Measurements from ENCODE around the gene ACADM. TPM values are rescaled to one million over a fixed set of nuclear protein-coding genes. Genes with fewer than 3 reads are reported as not detected.
"Not testable (repeated sequence)": the region's sequence is repeated elsewhere in the genome, so short reads cannot be mapped to it uniquely, and the experiment has no call there.

Gene ACADM
- total RNA-seq, 4 donors from 2014 or later, result 22.9 to 51.1 (median 41.2) TPM

DNA sequence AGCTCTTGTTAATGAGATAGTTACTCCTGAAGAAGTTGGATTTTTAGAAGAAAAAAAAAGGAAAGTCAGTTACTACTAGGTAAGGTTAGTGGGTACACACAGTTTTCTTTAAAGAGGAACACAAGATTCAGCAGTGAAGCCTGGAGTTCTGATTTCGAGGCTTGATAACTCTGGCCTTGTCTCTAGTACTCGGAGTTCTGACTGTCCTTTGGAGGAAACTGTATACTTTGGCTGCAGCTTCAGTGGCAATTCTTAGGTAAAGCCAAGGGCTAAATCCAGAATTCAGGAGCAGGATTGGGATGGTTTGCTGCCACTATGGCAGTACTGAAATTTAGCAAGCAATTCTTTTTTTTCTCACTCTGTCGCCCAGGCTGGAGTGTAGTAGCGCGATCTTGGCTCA, 9.2 kb downstream of the ACADM start:
- Histone ChIP-seq H3K9me3 (no peaks in the 10 kb centered on the region), H3K36me3 (peaks cover 6 to 68% (median 9%) of the 10 kb centered on the region in 3 donors), H3K27ac (no peak overlapping the region), H3K4me1 (no peaks in the 10 kb centered on the region), H3K27me3 (no peaks in the 10 kb centered on the region), H3K4me3 (no peak overlapping the region)
- WGBS, 2 donors, result 96 to 97% methylated on average over 5 of the region's 5 CpGs
- no peak for DNase-seq (ENCODE audit: low spot score in 2 of 2)
- TF ChIP-seq, protein P1, sequence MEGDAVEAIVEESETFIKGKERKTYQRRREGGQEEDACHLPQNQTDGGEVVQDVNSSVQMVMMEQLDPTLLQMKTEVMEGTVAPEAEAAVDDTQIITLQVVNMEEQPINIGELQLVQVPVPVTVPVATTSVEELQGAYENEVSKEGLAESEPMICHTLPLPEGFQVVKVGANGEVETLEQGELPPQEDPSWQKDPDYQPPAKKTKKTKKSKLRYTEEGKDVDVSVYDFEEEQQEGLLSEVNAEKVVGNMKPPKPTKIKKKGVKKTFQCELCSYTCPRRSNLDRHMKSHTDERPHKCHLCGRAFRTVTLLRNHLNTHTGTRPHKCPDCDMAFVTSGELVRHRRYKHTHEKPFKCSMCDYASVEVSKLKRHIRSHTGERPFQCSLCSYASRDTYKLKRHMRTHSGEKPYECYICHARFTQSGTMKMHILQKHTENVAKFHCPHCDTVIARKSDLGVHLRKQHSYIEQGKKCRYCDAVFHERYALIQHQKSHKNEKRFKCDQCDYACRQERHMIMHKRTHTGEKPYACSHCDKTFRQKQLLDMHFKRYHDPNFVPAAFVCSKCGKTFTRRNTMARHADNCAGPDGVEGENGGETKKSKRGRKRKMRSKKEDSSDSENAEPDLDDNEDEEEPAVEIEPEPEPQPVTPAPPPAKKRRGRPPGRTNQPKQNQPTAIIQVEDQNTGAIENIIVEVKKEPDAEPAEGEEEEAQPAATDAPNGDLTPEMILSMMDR (IDR thresholded peaks at IDR 0.05), result no peak
- TF ChIP-seq EP300 (IDR thresholded peaks at IDR 0.05), result no peak
- TF ChIP-seq POLR2A (IDR thresholded peaks at IDR 0.05), result no peak

- H3K4me3 ChIP-seq, result no peak overlapping the region
- TF ChIP-seq POLR2A (IDR thresholded peaks at IDR 0.05) (no peak), EP300 (IDR thresholded peaks at IDR 0.05) (no peak)
- TF ChIP-seq, protein P1 (IDR thresholded peaks at IDR 0.05), result no peak
- no peaks in the 10 kb centered on the region for H3K27me3 ChIP-seq
- WGBS, 2 donors, result 71 to 87% methylated on average over 1 of the region's 1 CpG
- no peak overlapping the region for H3K27ac ChIP-seq
- no peaks in the 10 kb centered on the region for H3K9me3 ChIP-seq
- peaks cover 6 to 86% (median 11%) of the 10 kb centered on the region in 3 donors for H3K36me3 ChIP-seq
- DNase-seq (ENCODE audit: low spot score in 2 of 2), result no peak
- H3K4me1 ChIP-seq, result no peaks in the 10 kb centered on the region
Observed at GRCh38 chr1:75736016-75736415, 11.5 kb downstream of the ACADM start.

DNA sequence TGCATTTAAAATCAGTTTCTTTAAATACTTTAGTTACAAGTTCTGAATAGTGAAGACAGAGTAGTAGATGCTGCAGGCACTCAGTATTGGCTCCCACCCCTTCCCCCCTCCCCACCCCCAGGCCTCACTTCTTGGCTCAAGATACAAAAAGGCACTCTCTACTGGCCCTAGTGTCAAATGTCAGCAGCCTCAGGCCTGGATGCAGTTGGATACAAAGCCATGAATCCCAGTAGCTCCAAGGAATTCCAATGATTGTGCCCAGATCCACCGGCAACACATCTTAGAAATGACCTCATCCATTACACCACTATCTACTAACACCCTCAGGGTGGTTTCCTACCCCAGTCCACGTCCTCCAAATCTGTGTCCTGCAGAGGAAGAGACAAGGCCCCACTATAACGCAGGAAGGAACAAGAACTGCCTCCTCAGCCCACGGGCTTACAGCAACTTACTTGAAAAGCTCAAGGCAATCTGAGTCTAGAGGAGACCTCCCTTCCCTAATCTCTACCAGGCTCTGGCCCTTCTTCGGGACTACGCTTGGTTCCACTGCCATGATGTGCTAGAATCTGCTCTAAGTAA, 17.6 kb downstream of the ACADM start:
- Histone ChIP-seq H3K4me3 (no peak overlapping the region), H3K36me3 (peaks cover 2 to 83% (median 17%) of the 10 kb centered on the region in 3 donors), H3K9me3 (no peaks in the 10 kb centered on the region), H3K4me1 (no peaks in the 10 kb centered on the region), H3K27ac (no peak overlapping the region), H3K27me3 (no peaks in the 10 kb centered on the region)
- DNase-seq (ENCODE audit: low spot score in 2 of 2), result no peak
- 69 to 77% methylated on average over 6 of the region's 6 CpGs for WGBS, 2 donors
- TF ChIP-seq POLR2A (IDR thresholded peaks at IDR 0.05) (no peak), EP300 (IDR thresholded peaks at IDR 0.05) (no peak)
- TF ChIP-seq, protein P1 (IDR thresholded peaks at IDR 0.05), result no peak

GRCh38 chr1:75745276-75745675, 20.8 kb downstream of the ACADM start:
- peaks cover 2 to 67% (median 10%) of the 10 kb centered on the region in 3 donors for H3K36me3 ChIP-seq
- no peaks in the 10 kb centered on the region for H3K4me1 ChIP-seq
- DNase-seq (ENCODE audit: low spot score in 2 of 2), result no peak
- no peak overlapping the region for H3K27ac ChIP-seq
- TF ChIP-seq POLR2A (IDR thresholded peaks at IDR 0.05) (no peak), EP300 (IDR thresholded peaks at IDR 0.05) (no peak)
- no peak overlapping the region for H3K4me3 ChIP-seq
- WGBS, 2 donors, result 84 to 87% methylated on average over 4 of the region's 4 CpGs
- no peaks in the 10 kb centered on the region for H3K9me3 ChIP-seq
- H3K27me3 ChIP-seq, result no peaks in the 10 kb centered on the region

GRCh38 chr1:75757210-75757609, 32.7 kb downstream of the ACADM start:
- not testable (repeated sequence) for H3K4me3 ChIP-seq; H3K9me3 ChIP-seq; H3K4me1 ChIP-seq; DNase-seq (ENCODE audit: low spot score in 2 of 2); H3K27me3 ChIP-seq; H3K27ac ChIP-seq
- peaks cover 0 to 57% (median 15%) of the 10 kb centered on the region in 3 donors for H3K36me3 ChIP-seq

GRCh38 chr1:75758543-75758942, 34.0 kb downstream of the ACADM start:
- H3K9me3 ChIP-seq; H3K4me3 ChIP-seq; H3K4me1 ChIP-seq; DNase-seq (ENCODE audit: low spot score in 2 of 2); H3K27me3 ChIP-seq; H3K27ac ChIP-seq: not testable (repeated sequence)
- H3K36me3 ChIP-seq, result peaks cover 0 to 46% (median 13%) of the 10 kb centered on the region in 3 donors
- 82 to 97% methylated on average over 4 of the region's 4 CpGs for WGBS, 2 donors
